A549 treated with AZD9567 at 1 μM for 4 hours (cell line): Measurements from ENCODE around the gene C3orf18. TPM values are rescaled to one million over a fixed set of nuclear protein-coding genes. Genes with fewer than 3 reads are reported as not detected.

Source experiments
- total RNA-seq: library from RNA; stranded (reverse); fragments of 200-300 nt; extraction: Qiagen RNA extraction; gene quantifications from 5 replicates; pipeline ENCODE4 v1.2.3, GENCODE V29; 2022; ENCODE audit not compliant: insufficient read depth

The C3orf18 gene
- 2.3 to 4.4 TPM (median 2.7 TPM) in 5 replicates for total RNA-seq

GRCh38 chr3:50567386-50568167, at the start of gene C3orf18:
TSS of gene C3orf18 (minus strand) at chr3:50567747. CDS start at chr3:50565699, 2,048 bp downstream.

GRCh38 chr3:50611464-50612233, 44.1 kb upstream of the C3orf18 start, which contains the start of gene CISH:
TSS of gene CISH (minus strand) at chr3:50611774. CDS start at chr3:50611650, 124 bp downstream.

GRCh38 chr3:50568947-50569749, 1.6 kb upstream of the C3orf18 start, which contains the start of gene HEMK1:
TSS of gene HEMK1 (plus strand) at chr3:50569522. CDS start at chr3:50571105, 1,583 bp downstream.

Other genes with a start within 250 kb of the C3orf18 start
- 26.8 to 33.6 TPM (median 30.4 TPM) in 5 replicates for gene HYAL2, start 245.0 kb downstream of the C3orf18 start, total RNA-seq
- 19.8 to 39.8 TPM (median 36.5 TPM) in 5 replicates for gene TUSC2, start 239.5 kb downstream of the C3orf18 start, total RNA-seq
- 14.4 to 22.0 TPM (median 21.2 TPM) in 5 replicates for gene RASSF1, start 226.9 kb downstream of the C3orf18 start, total RNA-seq
- gene ZMYND10, start 222.0 kb downstream of the C3orf18 start, total RNA-seq: 0.86 to 1.5 TPM (median 1.2 TPM) in 4 of 5 replicates, not detected in the other
- 13.4 to 15.4 TPM (median 14.4 TPM) in 5 replicates for gene NPRL2, start 217.0 kb downstream of the C3orf18 start, total RNA-seq
- gene CYB561D2, start 216.9 kb downstream of the C3orf18 start, total RNA-seq: 15.1 to 22.0 TPM (median 20.1 TPM) in 5 replicates
- gene TMEM115, start 208.2 kb downstream of the C3orf18 start, total RNA-seq: 33.9 to 47.2 TPM (median 45.6 TPM) in 5 replicates
- gene CACNA2D2, start 64.1 kb downstream of the C3orf18 start, total RNA-seq: 0.37 to 1.8 TPM (median 0.64 TPM) in 5 replicates
- gene HEMK1, start 1.8 kb upstream of the C3orf18 start, total RNA-seq: 1.1 to 6.6 TPM (median 6.2 TPM) in 5 replicates
- gene CISH, start 44.0 kb upstream of the C3orf18 start, total RNA-seq: 0.51 to 0.65 TPM (median 0.59 TPM) in 4 of 5 replicates, not detected in the other
- gene MAPKAPK3, start 49.4 kb upstream of the C3orf18 start, total RNA-seq: 19.6 to 24.9 TPM (median 24.1 TPM) in 5 replicates
- gene DOCK3, start 107.2 kb upstream of the C3orf18 start, total RNA-seq: 0.22 to 0.42 TPM (median 0.36 TPM) in 5 replicates